ENCODE measurements around the gene CLEC4D.
"Not testable (repeated sequence)": the region's sequence is repeated elsewhere in the genome, so short reads cannot be mapped to it uniquely, and the experiment has no call there.

Gene CLEC4D

DNA sequence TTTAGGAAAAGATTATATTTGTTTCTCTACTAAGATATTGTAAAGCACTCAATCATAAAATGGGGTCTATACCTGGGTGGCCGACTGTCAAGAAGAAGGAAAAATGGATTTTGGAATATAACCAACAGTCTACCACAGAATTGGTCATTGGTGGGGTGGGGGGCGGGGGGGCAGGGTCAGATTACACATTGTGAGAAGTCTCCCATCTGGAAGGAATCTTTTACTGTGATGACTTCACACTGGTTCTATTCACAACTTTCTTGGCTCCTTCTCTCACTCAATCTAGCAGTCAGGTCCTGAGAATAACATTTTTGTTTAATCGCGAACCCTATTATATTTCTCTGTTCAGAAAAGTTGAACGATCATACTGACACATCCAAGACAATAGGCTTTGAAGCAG is 36.1 kb downstream of the CLEC4D start:
- Mint-ChIP-seq H3K4me3 (no peak overlapping the region), H3K27ac (no peak overlapping the region), H3K4me1 (ENCODE audit: low read depth) (no peaks in the 10 kb centered on the region), H3K9me3 (no peaks in the 10 kb centered on the region), H3K27me3 (ENCODE audit: low read depth) (peaks cover 14% of the 10 kb centered on the region), H3K36me3 (ENCODE audit: low read depth) (no peaks in the 10 kb centered on the region)
- DNase-seq (ENCODE audit: low spot score), result no peak

- Mint-ChIP-seq H3K36me3 (ENCODE audit: low read depth) (no peaks in the 10 kb centered on the region), H3K4me3 (no peak overlapping the region), H3K27me3 (ENCODE audit: low read depth) (peaks cover 5% of the 10 kb centered on the region), H3K4me1 (ENCODE audit: low read depth) (no peaks in the 10 kb centered on the region), H3K9me3 (no peaks in the 10 kb centered on the region), H3K27ac (no peak overlapping the region)
- DNase-seq (ENCODE audit: low spot score), result no peak
Measured at GRCh38 chr12:8553088-8553627, 39.9 kb downstream of the CLEC4D start.

- Mint-ChIP-seq H3K9me3 (no peaks in the 10 kb centered on the region), H3K4me3 (no peak overlapping the region), H3K36me3 (ENCODE audit: low read depth) (no peaks in the 10 kb centered on the region), H3K27ac (no peak overlapping the region), H3K4me1 (ENCODE audit: low read depth) (no peaks in the 10 kb centered on the region), H3K27me3 (ENCODE audit: low read depth) (peaks cover 2% of the 10 kb centered on the region)
- no peak for DNase-seq (ENCODE audit: low spot score)
Measured at GRCh38 chr12:8554451-8555195, 41.3 kb downstream of the CLEC4D start.

DNA sequence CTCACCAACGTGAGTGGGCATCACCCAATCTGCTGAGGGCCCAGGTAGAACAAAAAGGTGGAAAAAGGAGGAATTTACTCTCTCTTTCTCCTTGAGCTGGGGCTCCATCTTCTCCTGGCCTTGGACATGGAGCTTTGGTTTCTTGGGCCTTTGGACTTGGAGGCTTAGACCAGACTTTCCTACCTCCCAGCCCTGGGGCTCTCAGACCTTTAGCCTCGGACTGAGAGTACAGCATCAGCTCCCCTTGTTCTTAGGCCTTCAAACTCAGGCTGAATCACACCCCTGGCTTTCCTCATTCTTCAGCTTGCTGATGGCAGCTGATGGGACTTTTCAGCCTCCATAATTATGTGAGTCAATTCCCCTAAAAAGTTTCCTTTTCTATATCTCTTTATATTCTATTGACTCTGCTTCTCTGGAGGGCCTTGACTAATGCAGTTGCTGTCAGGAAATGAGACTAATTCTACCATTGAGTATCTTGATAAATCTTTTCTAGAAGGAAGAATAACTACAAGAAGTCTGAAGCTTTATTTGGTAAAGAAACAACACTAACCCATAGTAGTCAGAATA is 43.3 kb downstream of the CLEC4D start:
- peaks cover 2% of the 10 kb centered on the region for H3K27me3 Mint-ChIP-seq (ENCODE audit: low read depth)
- H3K36me3 Mint-ChIP-seq (ENCODE audit: low read depth), result no peaks in the 10 kb centered on the region
- no peaks in the 10 kb centered on the region for H3K4me1 Mint-ChIP-seq (ENCODE audit: low read depth)
- H3K27ac Mint-ChIP-seq, result no peak overlapping the region
- H3K9me3 Mint-ChIP-seq, result no peaks in the 10 kb centered on the region
- DNase-seq (ENCODE audit: low spot score), result no peak
- no peak overlapping the region for H3K4me3 Mint-ChIP-seq

GRCh38 chr12:8559676-8560075 is 46.4 kb downstream of the CLEC4D start:
- peaks cover 2% of the 10 kb centered on the region for H3K27me3 Mint-ChIP-seq (ENCODE audit: low read depth)
- no peak overlapping the region for H3K27ac Mint-ChIP-seq
- H3K4me3 Mint-ChIP-seq, result no peak overlapping the region
- no peak for DNase-seq (ENCODE audit: low spot score)
- H3K36me3 Mint-ChIP-seq (ENCODE audit: low read depth), result no peaks in the 10 kb centered on the region
- H3K9me3 Mint-ChIP-seq, result no peaks in the 10 kb centered on the region
- no peaks in the 10 kb centered on the region for H3K4me1 Mint-ChIP-seq (ENCODE audit: low read depth)

DNA sequence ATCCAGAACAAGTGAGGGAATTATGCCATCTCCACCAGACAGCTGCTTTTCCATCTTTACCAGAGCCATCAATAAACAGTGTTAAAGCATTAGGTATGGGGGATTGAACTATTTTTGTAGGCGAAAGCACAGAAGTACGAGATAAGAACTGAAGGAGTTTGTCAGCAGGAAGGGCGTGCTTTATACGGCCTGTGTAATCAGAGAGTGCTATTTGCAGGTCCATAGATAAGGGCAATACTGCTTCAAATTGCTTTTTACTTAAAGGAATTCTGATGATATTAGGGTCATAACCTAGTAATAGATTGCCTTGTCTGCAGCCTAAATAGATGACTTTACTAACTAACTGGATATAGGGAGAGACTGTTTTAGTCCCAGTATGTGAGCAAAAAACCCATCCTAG is 47.7 kb downstream of the CLEC4D start:
- no peak for DNase-seq (ENCODE audit: low spot score)
- no peak overlapping the region for H3K27ac Mint-ChIP-seq
- no peaks in the 10 kb centered on the region for H3K36me3 Mint-ChIP-seq (ENCODE audit: low read depth)
- no peaks in the 10 kb centered on the region for H3K4me1 Mint-ChIP-seq (ENCODE audit: low read depth)
- H3K9me3 Mint-ChIP-seq, result no peaks in the 10 kb centered on the region
- no peak overlapping the region for H3K4me3 Mint-ChIP-seq
- H3K27me3 Mint-ChIP-seq (ENCODE audit: low read depth), result peaks cover 2% of the 10 kb centered on the region

GRCh38 chr12:8562310-8562709 is 49.0 kb downstream of the CLEC4D start:
- Mint-ChIP-seq H3K9me3 (no peaks in the 10 kb centered on the region), H3K27me3 (ENCODE audit: low read depth) (peaks cover 2% of the 10 kb centered on the region), H3K36me3 (ENCODE audit: low read depth) (no peaks in the 10 kb centered on the region), H3K4me1 (ENCODE audit: low read depth) (no peaks in the 10 kb centered on the region), H3K27ac (no peak overlapping the region), H3K4me3 (no peak overlapping the region)
- no peak for DNase-seq (ENCODE audit: low spot score)

DNA sequence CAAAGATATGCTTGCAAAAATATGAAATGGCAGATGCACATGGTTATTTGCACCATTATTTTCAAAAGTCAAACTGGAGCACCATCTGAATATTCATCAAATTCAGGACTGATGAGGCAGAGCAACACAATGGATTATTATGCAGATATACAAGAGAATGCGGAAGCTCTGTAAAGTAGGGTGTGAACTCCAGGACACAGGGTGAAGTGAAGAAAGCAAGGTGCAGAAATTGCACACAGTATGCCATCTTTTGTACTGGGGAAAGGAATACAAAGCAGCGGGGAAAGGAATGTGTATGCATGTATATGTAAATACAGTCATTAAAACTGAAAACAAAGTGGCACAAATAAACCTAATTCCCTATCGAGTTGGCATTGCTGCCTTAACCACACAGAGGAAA is 50.1 kb downstream of the CLEC4D start:
- no peak overlapping the region for H3K27ac Mint-ChIP-seq
- H3K4me1 Mint-ChIP-seq (ENCODE audit: low read depth), result no peaks in the 10 kb centered on the region
- H3K9me3 Mint-ChIP-seq, result no peaks in the 10 kb centered on the region
- DNase-seq (ENCODE audit: low spot score), result no peak
- no peak overlapping the region for H3K4me3 Mint-ChIP-seq
- no peaks in the 10 kb centered on the region for H3K27me3 Mint-ChIP-seq (ENCODE audit: low read depth)
- no peaks in the 10 kb centered on the region for H3K36me3 Mint-ChIP-seq (ENCODE audit: low read depth)

DNA sequence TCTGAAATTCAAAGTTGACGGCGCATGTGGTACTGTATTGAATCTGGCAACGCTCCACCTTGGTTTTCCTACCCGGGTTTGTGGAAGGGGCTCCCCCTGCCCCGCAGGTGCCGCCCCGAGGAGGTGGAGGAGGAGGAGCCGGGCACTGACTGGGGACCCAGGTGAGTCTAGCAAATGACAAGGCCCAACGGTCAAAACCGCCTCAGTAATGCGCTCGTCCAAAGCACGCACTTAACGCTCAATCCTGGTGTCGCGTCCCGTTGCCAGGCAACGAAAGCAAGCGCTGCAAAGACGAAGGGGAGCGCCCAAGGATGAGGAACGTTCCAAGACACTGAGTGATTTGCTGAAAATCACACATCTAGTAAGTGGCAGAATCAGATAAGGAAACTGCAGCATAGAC is 51.4 kb downstream of the CLEC4D start:
- Mint-ChIP-seq H3K27me3 (ENCODE audit: low read depth) (no peaks in the 10 kb centered on the region), H3K36me3 (ENCODE audit: low read depth) (no peaks in the 10 kb centered on the region), H3K4me1 (ENCODE audit: low read depth) (no peaks in the 10 kb centered on the region), H3K9me3 (no peaks in the 10 kb centered on the region), H3K4me3 (no peak overlapping the region), H3K27ac (no peak overlapping the region)
- no peak for DNase-seq (ENCODE audit: low spot score)

GRCh38 chr12:8566052-8566451 is 52.7 kb downstream of the CLEC4D start:
- H3K27me3 Mint-ChIP-seq (ENCODE audit: low read depth); H3K36me3 Mint-ChIP-seq (ENCODE audit: low read depth); H3K4me3 Mint-ChIP-seq; H3K27ac Mint-ChIP-seq; DNase-seq (ENCODE audit: low spot score); H3K4me1 Mint-ChIP-seq (ENCODE audit: low read depth); H3K9me3 Mint-ChIP-seq: not testable (repeated sequence)

- Mint-ChIP-seq H3K27me3 (ENCODE audit: low read depth) (no peaks in the 10 kb centered on the region), H3K4me1 (ENCODE audit: low read depth) (no peaks in the 10 kb centered on the region), H3K9me3 (no peaks in the 10 kb centered on the region), H3K27ac (no peak overlapping the region), H3K36me3 (ENCODE audit: low read depth) (no peaks in the 10 kb centered on the region), H3K4me3 (no peak overlapping the region)
- no peak for DNase-seq (ENCODE audit: low spot score)
Measured at GRCh38 chr12:8566525-8566924, 53.2 kb downstream of the CLEC4D start.

Data from T-helper 2 cell treated with Interferon-gamma antibody and Interleukin-4, amounts not matched to agents 5 μg/mL and 100 μg/mL, for 36 hours (primary cell).